ENCODE measurements around the gene ARGFX. TPM values are rescaled to one million over a fixed set of nuclear protein-coding genes. Genes with fewer than 3 reads are reported as not detected.
"Not testable (repeated sequence)": the region's sequence is repeated elsewhere in the genome, so short reads cannot be mapped to it uniquely, and the experiment has no call there.

Gene ARGFX
- total RNA-seq, 1 experiment from 2014 or later, result not detected

GRCh38 chr3:121595765-121596406 lies 28.1 kb downstream of the ARGFX start:
- Mint-ChIP-seq H3K36me3 (ENCODE audit: insufficient read depth, unreplicated experiment) (no peaks in the 10 kb centered on the region), H3K4me3 (ENCODE audit: unreplicated experiment) (no peak overlapping the region), H3K9me3 (ENCODE audit: unreplicated experiment) (no peaks in the 10 kb centered on the region), H3K27me3 (ENCODE audit: insufficient read depth, unreplicated experiment) (no peaks in the 10 kb centered on the region), H3K27ac (ENCODE audit: low read depth, unreplicated experiment) (no peak overlapping the region), H3K4me1 (ENCODE audit: insufficient read depth, unreplicated experiment) (no peaks in the 10 kb centered on the region)
- POLR2A ChIA-PET, result interaction anchor here (0.7 kb wide), 1 partner anchor 27 kb away, joined by 3 read pairs; no protein-coding TSS in a partner anchor
- intact Hi-C loops (cut with micrococcal nuclease), result no loop called here
- no peak for DNase-seq (ENCODE audit: unreplicated experiment)
- no TSS peak for BruUV-seq (replicated peaks)
- CTCF ChIA-PET, result interaction anchor here (0.6 to 1.1 kb wide), 4 partner anchors 39 to 128 kb away, joined by 3 read pairs; no protein-coding TSS in a partner anchor
- no peak for TF ChIP-seq CTCF (IDR thresholded peaks at IDR 0.05; ENCODE audit: unreplicated experiment)

DNA sequence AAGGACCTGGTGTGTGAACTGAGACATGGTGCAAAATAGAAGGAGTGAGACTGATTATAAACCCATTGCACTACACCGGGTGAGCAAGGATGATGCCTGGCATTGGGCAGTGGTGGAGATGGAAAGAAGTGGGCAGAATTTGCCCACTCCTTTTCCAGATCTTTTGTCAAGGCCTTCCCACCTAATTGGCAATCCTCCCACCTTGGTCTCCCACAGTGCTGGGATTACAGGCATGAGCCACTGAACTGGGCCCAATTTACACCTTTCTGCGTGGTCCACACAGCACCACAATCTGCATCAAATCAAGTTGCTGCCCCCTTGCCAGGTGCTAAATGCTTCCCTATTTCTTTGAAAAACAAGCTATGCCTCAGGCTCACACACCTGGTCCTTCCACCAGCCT lies 30.8 kb downstream of the ARGFX start:
- no peak for TF ChIP-seq CTCF (IDR thresholded peaks at IDR 0.05; ENCODE audit: unreplicated experiment)
- ChIA-PET POLR2A (no interaction called here), CTCF (no interaction called here)
- no peak for DNase-seq (ENCODE audit: unreplicated experiment)
- Mint-ChIP-seq H3K4me3 (ENCODE audit: unreplicated experiment) (no peak overlapping the region), H3K9me3 (ENCODE audit: unreplicated experiment) (no peaks in the 10 kb centered on the region), H3K27me3 (ENCODE audit: insufficient read depth, unreplicated experiment) (no peaks in the 10 kb centered on the region), H3K4me1 (ENCODE audit: insufficient read depth, unreplicated experiment) (no peaks in the 10 kb centered on the region), H3K36me3 (ENCODE audit: insufficient read depth, unreplicated experiment) (no peaks in the 10 kb centered on the region), H3K27ac (ENCODE audit: low read depth, unreplicated experiment) (no peak overlapping the region)
- no TSS peak for BruUV-seq (replicated peaks)
- intact Hi-C loops (cut with micrococcal nuclease), result no loop called here

- POLR2A ChIA-PET, result interaction anchor here (0.6 kb wide), 1 partner anchor 58 kb away, joined by 3 read pairs; no protein-coding TSS in a partner anchor
- BruUV-seq (replicated peaks); H3K4me3 Mint-ChIP-seq (ENCODE audit: unreplicated experiment); H3K36me3 Mint-ChIP-seq (ENCODE audit: insufficient read depth, unreplicated experiment); H3K4me1 Mint-ChIP-seq (ENCODE audit: insufficient read depth, unreplicated experiment); CTCF ChIA-PET; H3K27ac Mint-ChIP-seq (ENCODE audit: low read depth, unreplicated experiment); intact Hi-C loops (cut with micrococcal nuclease); H3K27me3 Mint-ChIP-seq (ENCODE audit: insufficient read depth, unreplicated experiment); DNase-seq (ENCODE audit: unreplicated experiment); H3K9me3 Mint-ChIP-seq (ENCODE audit: unreplicated experiment): not testable (repeated sequence)
Observed at GRCh38 chr3:121599900-121600299, 32.2 kb downstream of the ARGFX start.

GRCh38 chr3:121601212-121601812 lies 33.6 kb downstream of the ARGFX start:
- no TSS peak for BruUV-seq (replicated peaks)
- Mint-ChIP-seq H3K36me3 (ENCODE audit: insufficient read depth, unreplicated experiment) (no peaks in the 10 kb centered on the region), H3K9me3 (ENCODE audit: unreplicated experiment) (no peaks in the 10 kb centered on the region), H3K4me1 (ENCODE audit: insufficient read depth, unreplicated experiment) (no peaks in the 10 kb centered on the region), H3K27ac (ENCODE audit: low read depth, unreplicated experiment) (no peak overlapping the region), H3K27me3 (ENCODE audit: insufficient read depth, unreplicated experiment) (no peaks in the 10 kb centered on the region), H3K4me3 (ENCODE audit: unreplicated experiment) (no peak overlapping the region)
- no peak for TF ChIP-seq CTCF (IDR thresholded peaks at IDR 0.05; ENCODE audit: unreplicated experiment)
- no peak for DNase-seq (ENCODE audit: unreplicated experiment)
- intact Hi-C loops (cut with micrococcal nuclease), result no loop called here
- POLR2A ChIA-PET, result no interaction called here
- CTCF ChIA-PET, result interaction anchor here (0.7 to 1.0 kb wide), 2 partner anchors 11 to 19 kb away, joined by 3 read pairs; no protein-coding TSS in a partner anchor
